Endometrial microvascular endothelial cells (primary cell): Measurements from ENCODE around the gene SUMO2. TPM values are rescaled to one million over a fixed set of nuclear protein-coding genes. Genes with fewer than 3 reads are reported as not detected.
"Not testable (repeated sequence)": the region's sequence is repeated elsewhere in the genome, so short reads cannot be mapped to it uniquely, and the experiment has no call there.

Experiments
- in situ Hi-C: cut with HindIII; loops from 2 replicates; pipeline ENCODE4 v1.10.0; 2017; ENCODE audit warnings: low sequenced_read_pairs, low pct_unique_long_range_greater_than_20kb; ENCODE audit errors: inconsistent ontology term
- total RNA-seq: library from RNA; depleted of rRNA; stranded (reverse); fragments of >200 nt; gene quantifications from one replicate; pipeline ENCODE4 v1.2.3, GENCODE V29; 2015; ENCODE audit errors: inconsistent ontology term

The SUMO2 gene
- total RNA-seq, 1 donor from 2014 or later = 83.1 TPM

- in situ Hi-C loops = no loop called here
Observed at GRCh38 chr17:75152922-75153779, 29.6 kb downstream of the SUMO2 start.

GRCh38 chr17:75152523-75152921 is 30.2 kb downstream of the SUMO2 start:
- in situ Hi-C loops = no loop called here

GRCh38 chr17:75151930-75152329 is 30.8 kb downstream of the SUMO2 start:
- in situ Hi-C loops = no loop called here

- in situ Hi-C loops = no loop called here
Observed at GRCh38 chr17:75147878-75148546, 34.7 kb downstream of the SUMO2 start.

GRCh38 chr17:75146592-75146991 is 36.2 kb downstream of the SUMO2 start:
- in situ Hi-C loops = no loop called here

GRCh38 chr17:75144816-75145512 is 37.8 kb downstream of the SUMO2 start:
- in situ Hi-C loops = no loop called here

- in situ Hi-C loops = no loop called here
Observed at GRCh38 chr17:75142236-75142971, 40.4 kb downstream of the SUMO2 start.

GRCh38 chr17:75138519-75138918 is 44.2 kb downstream of the SUMO2 start:
- in situ Hi-C loops = no loop called here

GRCh38 chr17:75137762-75138161 is 45.0 kb downstream of the SUMO2 start:
- in situ Hi-C loops = not testable (repeated sequence)

- in situ Hi-C loops = no loop called here
Observed at GRCh38 chr17:75135946-75136345, 46.8 kb downstream of the SUMO2 start.

GRCh38 chr17:75135452-75135851 is 47.3 kb downstream of the SUMO2 start:
- in situ Hi-C loops = no loop called here

GRCh38 chr17:75133607-75134347 is 49.0 kb downstream of the SUMO2 start:
- in situ Hi-C loops = not testable (repeated sequence)

- in situ Hi-C loops = no loop called here
Observed at GRCh38 chr17:75133001-75133400, 49.8 kb downstream of the SUMO2 start.

GRCh38 chr17:75132018-75133000 is 50.5 kb downstream of the SUMO2 start:
- in situ Hi-C loops = not testable (repeated sequence)

GRCh38 chr17:75131278-75132017 is 51.3 kb downstream of the SUMO2 start, which contains the start of gene NT5C:
TSS of gene NT5C (minus strand) at chr17:75131742. CDS start at chr17:75131707, 35 bp downstream.
- in situ Hi-C loops = no loop called here

- in situ Hi-C loops = no loop called here
Observed at GRCh38 chr17:75130632-75131277, 52.0 kb downstream of the SUMO2 start.
